HEK293 (cell line): ENCODE results near the gene ITIH5.

ENCODE experiments used
- REST ChIP-seq: fragments of 450-650 bp; formaldehyde crosslinking; IDR thresholded peaks from 2 replicates; pipeline ENCODE4 v1.5.1; 2016; ENCODE audit warnings: missing biosample characterization, missing genetic modification characterization
- ZNF426 ChIP-seq: fragments of 450-650 bp; formaldehyde crosslinking; IDR thresholded peaks from 2 replicates; pipeline ENCODE4 v1.5.1; 2017; ENCODE audit warnings: missing biosample characterization, missing genetic modification characterization, mild to moderate bottlenecking, inconsistent platforms, moderate library complexity
- ZNF501 ChIP-seq: fragments of 450-650 bp; formaldehyde crosslinking; IDR thresholded peaks from 2 replicates; pipeline ENCODE4 v1.5.1; 2016; ENCODE audit warnings: missing biosample characterization, missing genetic modification characterization

GRCh38 chr10:7608001-7608400 is 58.8 kb downstream of the ITIH5 start:
- TF ChIP-seq ZNF426 (tag by site-specific recombination), result no peak
- TF ChIP-seq ZNF501 (tag by site-specific recombination), result no peak
- no peak for TF ChIP-seq REST (tag by site-specific recombination)
